K562 (cell line): ENCODE results near the gene HNRNPLL. TPM values are rescaled to one million over a fixed set of nuclear protein-coding genes. Genes with fewer than 3 reads are reported as not detected.
A peak's percentile ranks its signal among the peaks of the same experiment; 100 is the strongest.

ENCODE experiments used
- ARID4B ChIP-seq: sonication (generic); formaldehyde crosslinking; IDR thresholded peaks from 2 replicates; pipeline ENCODE4 v1.8.0; 2022; ENCODE audit warnings: mild to moderate bottlenecking, missing genetic modification reagents
- CC2D1A ChIP-seq: fragments of 450-650 bp; IDR thresholded peaks from 2 replicates; pipeline ENCODE4 v1.6.1; 2017; ENCODE audit warnings: mild to moderate bottlenecking
- GTF2F1 ChIP-seq: IDR thresholded peaks from 2 replicates; pipeline ENCODE4 v1.6.1; 2011; ENCODE audit warnings: low read depth, low read length, improper control_type of control experiment
- HMBOX1 ChIP-seq: sonication (generic); IDR thresholded peaks from 2 replicates; pipeline ENCODE4 v1.6.1; 2016
- KAT8 ChIP-seq: fragments of 450-650 bp; IDR thresholded peaks from 2 replicates; pipeline ENCODE4 v1.6.1; 2016; ENCODE audit warnings: low read depth, mild to moderate bottlenecking
- KDM4B ChIP-seq, 2 experiments: fragments of 450-650 bp in 1 of 2; sonication (generic) in 1 of 2; IDR thresholded peaks; 2 replicates each; pipeline ENCODE4 v1.6.1; 2016 to 2017; ENCODE audit warnings: borderline replicate concordance in 2 of 2, antibody characterized with exemption in 1 of 2, low read depth in 1 of 2, mild to moderate bottlenecking in 1 of 2
- MTF1 ChIP-seq: fragments of 250-450 bp; sonication (Bioruptor Pico); IDR thresholded peaks from 2 replicates; pipeline ENCODE4 v1.9.0; 2021; ENCODE audit warnings: moderate library complexity, mild to moderate bottlenecking, inconsistent platforms, borderline replicate concordance
- NR3C1 ChIP-seq: sonication (generic); formaldehyde crosslinking; IDR thresholded peaks from 2 replicates; pipeline ENCODE4 v1.8.1; 2022; ENCODE audit warnings: missing genetic modification reagents
- NR4A1 ChIP-seq, 2 experiments: fragments of 250-450 bp in 1 of 2; fragments of 450-650 bp in 1 of 2; sonication (Bioruptor Pico) in 1 of 2; IDR thresholded peaks; 2 replicates each; pipeline versions ENCODE4 v1.4.0 to v1.6.1; 2016 to 2020; ENCODE audit warnings: mild to moderate bottlenecking in 2 of 2, missing compliant biosample characterization in 1 of 2, missing genetic modification characterization in 1 of 2, moderate library complexity in 1 of 2
- RBM39 ChIP-seq: fragments of 200-400 bp; formaldehyde crosslinking; optimal IDR thresholded peaks from 2 replicates; pipeline ENCODE3; 2018; ENCODE audit warnings: low read depth, low read length
- RFX5 ChIP-seq: IDR thresholded peaks from 2 replicates; pipeline ENCODE4 v1.6.1; 2011; ENCODE audit warnings: low read depth, mild to moderate bottlenecking, improper control_type of control experiment, low read length
- RUNX1 ChIP-seq: sonication (generic); IDR thresholded peaks from 2 replicates; pipeline ENCODE4 v1.6.1; 2016; ENCODE audit warnings: antibody characterized with exemption, low read depth
- SIRT6 ChIP-seq: IDR thresholded peaks from one replicate; pipeline ENCODE4 v1.6.1; 2012; ENCODE audit warnings: low read depth, mild to moderate bottlenecking, control low read depth, inconsistent platforms, low read length, moderate library complexity
- ZBTB33 ChIP-seq: sonication (generic); formaldehyde crosslinking; IDR thresholded peaks from 2 replicates; pipeline ENCODE4 v1.8.1; 2023; ENCODE audit warnings: mild to moderate bottlenecking, missing genetic modification reagents
- ZNF133 ChIP-seq: fragments of 250-450 bp; sonication (Bioruptor Pico); IDR thresholded peaks from 2 replicates; pipeline ENCODE4 v1.4.0; 2020; ENCODE audit warnings: mild to moderate bottlenecking
- ZNF165 ChIP-seq: fragments of 250-450 bp; sonication (Bioruptor Pico); IDR thresholded peaks from 2 replicates; pipeline ENCODE4 v1.4.0; 2020; ENCODE audit warnings: borderline replicate concordance
- ZNF217 ChIP-seq: sonication (generic); formaldehyde crosslinking; IDR thresholded peaks from 2 replicates; pipeline ENCODE4 v1.8.0; 2022; ENCODE audit warnings: mild to moderate bottlenecking, missing genetic modification reagents
- ZNF232 ChIP-seq: sonication (generic); formaldehyde crosslinking; IDR thresholded peaks from 2 replicates; pipeline ENCODE4 v1.8.0; 2022; ENCODE audit warnings: mild to moderate bottlenecking, missing genetic modification reagents
- ZNF282 ChIP-seq: sonication (generic); formaldehyde crosslinking; IDR thresholded peaks from 2 replicates; pipeline ENCODE4 v1.8.1; 2023; ENCODE audit warnings: missing genetic modification reagents
- ZNF507 ChIP-seq: conservative IDR thresholded peaks from 2 replicates; pipeline ENCODE4 v1.6.1; 2017; ENCODE audit warnings: missing genetic modification characterization, missing compliant biosample characterization
- ZNF717 ChIP-seq: fragments of 250-450 bp; sonication (Bioruptor Pico); IDR thresholded peaks from 2 replicates; pipeline ENCODE4 v1.5.0; 2021
- polyA plus RNA-seq, 8 experiments: library from polyadenylated mRNA; depleted of rRNA in 4 of 8; stranded (reverse) in 5 of 8; unstranded in 3 of 8; fragments of >200 nt; fragmentation: Nextera tagmentation in 2 of 8; fragmentation: Illumina TruSeq in 1 of 8; extraction: Ambion mirVana in 2 of 8; extraction: Trizol in 1 of 8; gene quantifications; 2 replicates each; pipeline versions ENCODE4 v1.2.1 to v1.2.3, GENCODE V29; 2011 to 2014; ENCODE audit warnings: inconsistent platforms in 1 of 8, missing spikeins in 1 of 8
- total RNA-seq, 7 experiments: library from RNA; depleted of rRNA in 6 of 7; stranded (reverse); fragments of >200 nt in 6 of 7; fragmentation: Illumina TruSeq in 2 of 7; extraction: Trizol in 2 of 7; gene quantifications; 2 replicates each; pipeline versions ENCODE4 v1.2.1 to v1.2.3, GENCODE V29; 2011 to 2021; ENCODE audit warnings: low replicate concordance in 1 of 7
- TF ChIP-seq, protein P1 (sequence below): fragments of 250-450 bp; sonication (Bioruptor Pico); IDR thresholded peaks from 2 replicates; pipeline ENCODE4 v1.8.0; 2021; ENCODE audit warnings: mild to moderate bottlenecking, moderate library complexity

HNRNPLL gene
- total and polyA plus RNA-seq, 9 of the 15 experiments (the other 6 are each of a cell fraction or from before 2014, with no cell fraction given) = 19.8 to 135 (median 57.8) TPM

- TF ChIP-seq MTF1 (no peak), ZNF232 (no peak), KDM4B (IDR thresholded peaks at IDR 0.05; ENCODE audit: borderline replicate concordance in 2 of 2, low read depth in 1 of 2) (no peak), KAT8 (no peak), ARID4B (CRISPR knock-in tag) (no peak), RBM39 (no peak), GTF2F1 (no peak), ZNF165 (no peak), NR3C1 (CRISPR knock-in tag) (no peak), ZNF282 (CRISPR knock-in tag) (no peak), RFX5 (no peak), ZNF217 (no peak), ZBTB33 (CRISPR knock-in tag) (no peak), CC2D1A (no peak; the same call in 1 of the 2 replicates), ZNF507 (no peak), ZNF133 (no peak), ZNF717 (no peak), SIRT6 (no peak), NR4A1 (CRISPR knock-in tag; IDR thresholded peaks at IDR 0.05) (no peak), NR4A1 (tag; IDR thresholded peaks at IDR 0.05) (no peak), HMBOX1 (0 out of 2 replicates have a peak, but pooled peaks have one; percentile 11), RUNX1 (no peak)
- TF ChIP-seq, protein P1, sequence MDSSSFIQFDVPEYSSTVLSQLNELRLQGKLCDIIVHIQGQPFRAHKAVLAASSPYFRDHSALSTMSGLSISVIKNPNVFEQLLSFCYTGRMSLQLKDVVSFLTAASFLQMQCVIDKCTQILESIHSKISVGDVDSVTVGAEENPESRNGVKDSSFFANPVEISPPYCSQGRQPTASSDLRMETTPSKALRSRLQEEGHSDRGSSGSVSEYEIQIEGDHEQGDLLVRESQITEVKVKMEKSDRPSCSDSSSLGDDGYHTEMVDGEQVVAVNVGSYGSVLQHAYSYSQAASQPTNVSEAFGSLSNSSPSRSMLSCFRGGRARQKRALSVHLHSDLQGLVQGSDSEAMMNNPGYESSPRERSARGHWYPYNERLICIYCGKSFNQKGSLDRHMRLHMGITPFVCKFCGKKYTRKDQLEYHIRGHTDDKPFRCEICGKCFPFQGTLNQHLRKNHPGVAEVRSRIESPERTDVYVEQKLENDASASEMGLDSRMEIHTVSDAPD (CRISPR knock-in tag) = no peak
These were observed 50.5 kb downstream of the HNRNPLL start (continued) for GRCh38 chr2:38552259-38552658.
